ENCODE results near the gene TNRC6C. TPM values are rescaled to one million over a fixed set of nuclear protein-coding genes. Genes with fewer than 3 reads are reported as not detected.

TNRC6C gene
- total RNA-seq, 6 experiments from 2014 or later: 6.3 to 9.0 (median 7.5) TPM

DNA sequence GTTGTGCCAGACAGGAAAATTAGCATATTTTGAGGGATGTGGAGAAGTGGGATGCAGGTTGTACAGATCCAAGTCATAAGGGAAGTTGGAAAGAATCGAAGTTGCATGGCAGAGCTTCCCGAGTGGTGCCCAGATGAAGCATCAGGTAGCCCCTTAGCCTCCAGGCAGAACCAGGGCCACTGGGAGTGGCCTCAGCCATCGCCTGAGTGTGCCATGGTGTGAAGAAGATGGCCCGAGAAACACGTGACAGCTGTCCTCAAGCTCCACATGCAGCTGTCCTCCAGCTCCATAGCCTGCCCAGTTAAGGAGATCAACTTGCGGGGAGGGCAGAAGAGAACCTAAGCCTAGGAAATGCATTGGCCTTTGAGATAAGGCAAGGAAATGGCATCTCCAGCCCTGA, 136.5 kb downstream of the TNRC6C start:
- no peak overlapping the region for H3K4me3 Mint-ChIP-seq
- H3K27ac Mint-ChIP-seq: no peak overlapping the region
- no peaks in the 10 kb centered on the region for H3K27me3 Mint-ChIP-seq (ENCODE audit: insufficient read depth)
- TF ChIP-seq, protein P1, sequence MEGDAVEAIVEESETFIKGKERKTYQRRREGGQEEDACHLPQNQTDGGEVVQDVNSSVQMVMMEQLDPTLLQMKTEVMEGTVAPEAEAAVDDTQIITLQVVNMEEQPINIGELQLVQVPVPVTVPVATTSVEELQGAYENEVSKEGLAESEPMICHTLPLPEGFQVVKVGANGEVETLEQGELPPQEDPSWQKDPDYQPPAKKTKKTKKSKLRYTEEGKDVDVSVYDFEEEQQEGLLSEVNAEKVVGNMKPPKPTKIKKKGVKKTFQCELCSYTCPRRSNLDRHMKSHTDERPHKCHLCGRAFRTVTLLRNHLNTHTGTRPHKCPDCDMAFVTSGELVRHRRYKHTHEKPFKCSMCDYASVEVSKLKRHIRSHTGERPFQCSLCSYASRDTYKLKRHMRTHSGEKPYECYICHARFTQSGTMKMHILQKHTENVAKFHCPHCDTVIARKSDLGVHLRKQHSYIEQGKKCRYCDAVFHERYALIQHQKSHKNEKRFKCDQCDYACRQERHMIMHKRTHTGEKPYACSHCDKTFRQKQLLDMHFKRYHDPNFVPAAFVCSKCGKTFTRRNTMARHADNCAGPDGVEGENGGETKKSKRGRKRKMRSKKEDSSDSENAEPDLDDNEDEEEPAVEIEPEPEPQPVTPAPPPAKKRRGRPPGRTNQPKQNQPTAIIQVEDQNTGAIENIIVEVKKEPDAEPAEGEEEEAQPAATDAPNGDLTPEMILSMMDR (IDR thresholded peaks at IDR 0.05): no peak
- no peak for DNase-seq
- H3K9me3 Mint-ChIP-seq: no peaks in the 10 kb centered on the region
- H3K4me1 Mint-ChIP-seq (ENCODE audit: low read depth): no peaks in the 10 kb centered on the region
- peaks cover 25% of the 10 kb centered on the region for H3K36me3 Mint-ChIP-seq (ENCODE audit: low read depth)

DNA sequence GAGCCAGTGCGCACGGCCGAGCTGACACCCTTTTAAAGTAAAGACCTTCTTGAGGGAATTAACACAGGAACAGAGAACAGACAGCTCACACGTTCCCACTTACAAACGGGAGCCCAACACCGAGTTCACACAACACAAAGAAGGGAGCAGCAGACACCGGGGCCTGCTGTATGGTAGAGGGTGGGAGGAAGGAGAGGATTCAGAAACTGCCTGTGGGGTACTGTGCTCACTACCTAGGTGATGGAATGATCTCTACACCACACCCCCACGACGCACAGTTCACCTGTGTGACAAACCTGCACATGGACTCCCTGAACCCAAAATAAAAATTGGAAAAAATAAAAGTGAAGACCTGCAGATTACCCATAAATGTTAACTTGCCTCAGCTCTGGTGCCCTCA, 137.6 kb downstream of the TNRC6C start:
- Mint-ChIP-seq H3K4me3 (no peak overlapping the region), H3K4me1 (ENCODE audit: low read depth) (no peaks in the 10 kb centered on the region), H3K9me3 (peaks cover 3% of the 10 kb centered on the region), H3K27ac (no peak overlapping the region), H3K36me3 (ENCODE audit: low read depth) (peaks cover 34% of the 10 kb centered on the region), H3K27me3 (ENCODE audit: insufficient read depth) (no peaks in the 10 kb centered on the region)
- no peak for DNase-seq
- TF ChIP-seq, protein P1 (IDR thresholded peaks at IDR 0.05): no peak

GRCh38 chr17:78101112-78101511, 142.6 kb downstream of the TNRC6C start:
- Mint-ChIP-seq H3K27me3 (ENCODE audit: insufficient read depth) (no peaks in the 10 kb centered on the region), H3K27ac (no peak overlapping the region), H3K4me3 (no peak overlapping the region), H3K9me3 (peaks cover 7% of the 10 kb centered on the region), H3K36me3 (ENCODE audit: low read depth) (peaks cover 33% of the 10 kb centered on the region), H3K4me1 (ENCODE audit: low read depth) (no peaks in the 10 kb centered on the region)
- TF ChIP-seq, protein P1 (IDR thresholded peaks at IDR 0.05): no peak
- DNase-seq: no peak

GRCh38 chr17:78101542-78101941, 143.0 kb downstream of the TNRC6C start:
- peaks cover 7% of the 10 kb centered on the region for H3K9me3 Mint-ChIP-seq
- TF ChIP-seq, protein P1 (IDR thresholded peaks at IDR 0.05): no peak
- no peak overlapping the region for H3K27ac Mint-ChIP-seq
- H3K27me3 Mint-ChIP-seq (ENCODE audit: insufficient read depth): no peaks in the 10 kb centered on the region
- H3K4me1 Mint-ChIP-seq (ENCODE audit: low read depth): no peaks in the 10 kb centered on the region
- peaks cover 33% of the 10 kb centered on the region for H3K36me3 Mint-ChIP-seq (ENCODE audit: low read depth)
- H3K4me3 Mint-ChIP-seq: no peak overlapping the region
- DNase-seq: no peak

DNA sequence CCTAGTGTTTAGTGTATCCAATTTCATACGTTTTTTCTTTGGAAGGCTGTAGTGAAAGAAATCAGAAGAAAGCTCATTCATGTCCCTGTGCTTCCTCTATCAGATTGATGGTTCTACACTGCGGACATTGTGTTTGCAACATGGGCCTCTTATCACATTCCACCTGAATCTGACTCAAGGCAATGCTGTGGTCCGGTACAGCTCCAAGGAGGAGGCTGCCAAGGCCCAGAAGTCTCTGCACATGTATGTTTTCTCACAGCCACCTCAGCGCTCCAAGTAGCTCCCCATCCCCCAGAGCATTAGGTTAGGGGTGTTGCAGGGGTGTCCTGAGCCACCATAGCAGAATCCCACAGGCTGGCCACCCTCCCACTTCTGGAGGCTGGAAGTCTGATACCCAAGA, 144.8 kb downstream of the TNRC6C start:
- Mint-ChIP-seq H3K27me3 (ENCODE audit: insufficient read depth) (no peaks in the 10 kb centered on the region), H3K27ac (no peak overlapping the region)
- DNase-seq: no peak

More for the DNA sequence above, 144.8 kb downstream of the TNRC6C start:
- TF ChIP-seq, protein P1 (IDR thresholded peaks at IDR 0.05): no peak
- H3K4me1 Mint-ChIP-seq (ENCODE audit: low read depth): peaks cover 6% of the 10 kb centered on the region; the same call in 1 of the 2 replicates
- H3K9me3 Mint-ChIP-seq: peaks cover 7% of the 10 kb centered on the region
- H3K4me3 Mint-ChIP-seq: no peak overlapping the region
- H3K36me3 Mint-ChIP-seq (ENCODE audit: low read depth): peaks cover 33% of the 10 kb centered on the region
